Loucy (cell line): ENCODE results near the gene FHIP2A.

Experiments used
- H2AFZ ChIP-seq: fragments of 200-600 bp; sonication (generic); 2 replicates; pipeline ENCODE4 v1.6.0; 2016; ENCODE audit warnings: antibody characterized with exemption, mild to moderate bottlenecking, low read length, moderate library complexity
- H3F3A ChIP-seq: fragments of 200-600 bp; 2 replicates; pipeline ENCODE4 v1.6.0; 2016; ENCODE audit warnings: antibody characterized with exemption, low read depth, mild to moderate bottlenecking
- H3K27me3 ChIP-seq: fragments of 200-600 bp; sonication (generic); 2 replicates; pipeline ENCODE4 v1.6.1; 2014; ENCODE audit warnings: low read length, mild to moderate bottlenecking; ENCODE audit not compliant: insufficient read depth, poor library complexity, severe bottlenecking
- H3K36me3 ChIP-seq: fragments of 200-600 bp; sonication (generic); 2 replicates; pipeline ENCODE4 v1.6.1; 2016; ENCODE audit warnings: low read length; ENCODE audit not compliant: insufficient read depth
- H3K4me1 ChIP-seq: fragments of 200-600 bp; sonication (generic); 2 replicates; pipeline ENCODE4 v1.5.1; 2014; ENCODE audit warnings: low read length, mild to moderate bottlenecking; ENCODE audit not compliant: insufficient read depth, poor library complexity, severe bottlenecking
- H3K4me2 ChIP-seq: fragments of 200-600 bp; sonication (generic); 2 replicates; pipeline ENCODE4 v1.6.0; 2014; ENCODE audit warnings: antibody characterized with exemption, low read length, low read depth, mild to moderate bottlenecking; ENCODE audit not compliant: poor library complexity, severe bottlenecking
- H3K4me3 ChIP-seq: fragments of 200-600 bp; sonication (generic); 2 replicates; pipeline ENCODE4 v1.5.1; 2014; ENCODE audit warnings: low read length, mild to moderate bottlenecking, mixed read lengths; ENCODE audit not compliant: poor library complexity, severe bottlenecking
- H3K79me2 ChIP-seq: fragments of 200-600 bp; sonication (generic); 2 replicates; pipeline ENCODE4 v1.6.1; 2014; ENCODE audit warnings: low read length; ENCODE audit not compliant: insufficient read depth
- H3K9ac ChIP-seq: fragments of 200-600 bp; sonication (generic); 2 replicates; pipeline ENCODE4 v1.6.0; 2014; ENCODE audit warnings: mild to moderate bottlenecking, low read depth, low read length, moderate library complexity; ENCODE audit not compliant: poor library complexity, severe bottlenecking
- H3K9me2 ChIP-seq: fragments of 200-600 bp; sonication (generic); replicated peaks from 2 replicates; pipeline ENCODE4 v1.6.1; 2016; ENCODE audit warnings: low read depth, low read length, mixed read lengths
- H3K9me3 ChIP-seq: fragments of 200-600 bp; sonication (generic); 2 replicates; pipeline ENCODE4 v1.6.1; 2014; ENCODE audit warnings: mild to moderate bottlenecking, antibody characterized with exemption, low read length, low read depth; ENCODE audit not compliant: insufficient read depth
- H4K20me1 ChIP-seq: fragments of 200-600 bp; sonication (generic); 2 replicates; pipeline ENCODE4 v1.6.0; 2014; ENCODE audit warnings: antibody characterized with exemption, low read length, mild to moderate bottlenecking; ENCODE audit not compliant: insufficient read depth, poor library complexity, severe bottlenecking
- EZH2phosphoT487 ChIP-seq: fragments of 200-600 bp; IDR thresholded peaks from 2 replicates; pipeline ENCODE4 v1.6.1; 2018; ENCODE audit warnings: antibody characterized with exemption, mild to moderate bottlenecking, moderate library complexity, borderline replicate concordance
- TF ChIP-seq, protein P1 (sequence below): fragments of 200-600 bp; sonication (generic); conservative IDR thresholded peaks from 2 replicates; pipeline ENCODE4 v1.5.1; 2014; ENCODE audit warnings: mild to moderate bottlenecking, antibody characterized with exemption, low read length

Gene FHIP2A

DNA sequence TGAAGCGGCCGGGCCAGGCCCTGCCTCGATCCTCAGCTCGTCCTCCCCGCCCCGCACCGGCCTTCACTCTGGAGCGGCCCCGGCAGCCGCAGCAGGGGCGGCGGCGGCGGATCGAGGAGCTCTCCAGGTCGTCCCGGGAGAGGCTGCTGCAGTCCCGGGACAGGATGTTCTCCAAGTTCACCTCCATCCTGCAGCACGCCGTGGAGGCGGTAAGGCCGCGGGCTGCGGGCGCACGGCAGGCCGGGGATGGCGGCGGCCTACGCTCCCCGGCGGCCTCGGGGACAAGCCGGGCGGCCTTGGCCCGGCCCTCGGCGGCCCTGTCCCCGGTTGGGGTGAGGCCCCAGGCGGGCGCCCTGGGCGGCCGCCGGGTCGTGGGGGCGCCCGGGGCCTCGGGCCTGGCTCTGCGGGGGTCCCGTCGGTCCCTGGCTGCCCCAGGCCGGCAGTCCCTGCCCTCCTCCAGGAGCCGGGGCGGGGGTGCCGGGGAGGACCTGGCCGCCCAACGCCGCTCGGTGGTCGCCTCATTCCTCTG, 399 bp downstream of the FHIP2A start:
- Histone ChIP-seq H3K4me2 (peak overlapping the region; percentile 76), H4K20me1 (peaks cover 30% of the 10 kb centered on the region), H3K4me1 (peaks cover 55% of the 10 kb centered on the region), H3F3A (no peaks in the 10 kb centered on the region), H2AFZ (peak overlapping the region; percentile 44; the same call in 1 of the 2 replicates), H3K27me3 (no peaks in the 10 kb centered on the region), H3K79me2 (peaks cover 57% of the 10 kb centered on the region), H3K4me3 (peak overlapping the region; percentile 81), H3K9ac (peak overlapping the region; percentile 87), H3K9me2 (no peaks in the 10 kb centered on the region), H3K36me3 (no peaks in the 10 kb centered on the region), H3K9me3 (no peaks in the 10 kb centered on the region)
- TF ChIP-seq EZH2phosphoT487: no peak
- TF ChIP-seq, protein P1, sequence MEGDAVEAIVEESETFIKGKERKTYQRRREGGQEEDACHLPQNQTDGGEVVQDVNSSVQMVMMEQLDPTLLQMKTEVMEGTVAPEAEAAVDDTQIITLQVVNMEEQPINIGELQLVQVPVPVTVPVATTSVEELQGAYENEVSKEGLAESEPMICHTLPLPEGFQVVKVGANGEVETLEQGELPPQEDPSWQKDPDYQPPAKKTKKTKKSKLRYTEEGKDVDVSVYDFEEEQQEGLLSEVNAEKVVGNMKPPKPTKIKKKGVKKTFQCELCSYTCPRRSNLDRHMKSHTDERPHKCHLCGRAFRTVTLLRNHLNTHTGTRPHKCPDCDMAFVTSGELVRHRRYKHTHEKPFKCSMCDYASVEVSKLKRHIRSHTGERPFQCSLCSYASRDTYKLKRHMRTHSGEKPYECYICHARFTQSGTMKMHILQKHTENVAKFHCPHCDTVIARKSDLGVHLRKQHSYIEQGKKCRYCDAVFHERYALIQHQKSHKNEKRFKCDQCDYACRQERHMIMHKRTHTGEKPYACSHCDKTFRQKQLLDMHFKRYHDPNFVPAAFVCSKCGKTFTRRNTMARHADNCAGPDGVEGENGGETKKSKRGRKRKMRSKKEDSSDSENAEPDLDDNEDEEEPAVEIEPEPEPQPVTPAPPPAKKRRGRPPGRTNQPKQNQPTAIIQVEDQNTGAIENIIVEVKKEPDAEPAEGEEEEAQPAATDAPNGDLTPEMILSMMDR: 0 out of 2 replicates have a peak, but pooled peaks have one; percentile 5

DNA sequence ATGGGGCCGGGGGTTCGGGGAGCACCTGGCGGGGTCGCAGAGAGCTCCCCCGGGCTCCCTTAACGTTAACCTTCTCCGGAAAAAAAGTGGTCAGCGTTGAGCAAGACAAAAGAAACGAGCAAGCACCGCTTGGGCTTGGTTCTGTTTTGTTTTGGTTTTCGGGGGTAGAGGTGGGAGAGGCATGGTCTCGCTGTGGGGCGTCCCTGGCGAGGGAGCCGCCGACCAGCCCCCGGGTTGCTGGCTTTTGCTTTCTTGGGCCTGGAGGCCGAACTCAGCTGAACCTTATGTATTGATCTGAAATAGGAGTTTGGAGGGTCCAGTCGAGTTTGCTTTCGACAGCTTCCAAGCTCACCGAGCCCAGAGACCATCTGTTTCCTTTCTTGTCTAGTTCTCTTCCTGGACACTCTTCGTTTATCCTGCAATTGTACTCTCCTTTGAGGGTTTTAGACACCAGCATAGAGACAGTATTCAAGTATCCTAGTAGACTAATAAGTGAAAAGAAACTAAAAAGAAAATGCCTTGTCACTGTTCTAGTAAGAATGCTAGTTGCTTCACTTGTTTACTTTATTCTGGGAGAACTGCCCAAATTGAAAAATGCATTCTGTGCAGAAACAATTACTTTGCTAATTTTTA, 980 bp downstream of the FHIP2A start:
- peaks cover 63% of the 10 kb centered on the region for H3K79me2 ChIP-seq
- H3K36me3 ChIP-seq: no peaks in the 10 kb centered on the region
- TF ChIP-seq EZH2phosphoT487: no peak
- TF ChIP-seq, protein P1: no peak
- H2AFZ ChIP-seq: peak overlapping the region; percentile 44; the same call in 1 of the 2 replicates
- H3K9me2 ChIP-seq: no peaks in the 10 kb centered on the region
- H3K4me2 ChIP-seq: peak overlapping the region; percentile 76
- no peaks in the 10 kb centered on the region for H3K27me3 ChIP-seq
- H3K9me3 ChIP-seq: no peaks in the 10 kb centered on the region
- peak overlapping the region; percentile 87 for H3K9ac ChIP-seq
- H3K4me1 ChIP-seq: peaks cover 57% of the 10 kb centered on the region
- H3F3A ChIP-seq: no peaks in the 10 kb centered on the region
- H3K4me3 ChIP-seq: peak overlapping the region; percentile 81
- peaks cover 33% of the 10 kb centered on the region for H4K20me1 ChIP-seq

DNA sequence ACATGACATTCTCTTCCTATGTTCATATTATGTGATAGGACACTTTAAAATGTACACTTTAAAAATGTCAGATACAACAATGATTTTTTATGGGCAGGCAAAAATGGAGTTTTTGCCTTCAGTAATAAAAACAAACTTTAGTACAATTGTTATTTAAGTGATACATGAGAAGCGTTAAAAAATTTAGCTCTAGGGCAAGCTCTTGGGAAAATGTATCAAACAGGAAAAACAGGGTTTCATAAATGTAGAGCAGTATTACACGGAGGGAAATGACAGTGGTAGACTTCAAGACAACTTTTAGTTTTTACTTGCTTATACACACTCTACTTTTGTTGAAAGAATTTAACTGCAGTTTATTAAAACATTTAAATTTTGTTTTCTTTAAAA, 1.5 kb downstream of the FHIP2A start:
- no peaks in the 10 kb centered on the region for H3F3A ChIP-seq
- H3K27me3 ChIP-seq: no peaks in the 10 kb centered on the region
- no peaks in the 10 kb centered on the region for H3K36me3 ChIP-seq
- H3K4me1 ChIP-seq: peaks cover 57% of the 10 kb centered on the region
- H2AFZ ChIP-seq: no peak overlapping the region
- H3K79me2 ChIP-seq: peaks cover 68% of the 10 kb centered on the region
- peak overlapping the region; percentile 81 for H3K4me3 ChIP-seq
- peaks cover 37% of the 10 kb centered on the region for H4K20me1 ChIP-seq
- no peaks in the 10 kb centered on the region for H3K9me3 ChIP-seq
- H3K4me2 ChIP-seq: peak overlapping the region; percentile 76
- TF ChIP-seq, protein P1: no peak
- no peak for TF ChIP-seq EZH2phosphoT487
- H3K9me2 ChIP-seq: no peaks in the 10 kb centered on the region
- H3K9ac ChIP-seq: peak overlapping the region; percentile 87
